Brain pericyte (primary cell): ENCODE measurements around the gene ZNF654.
"Not testable (repeated sequence)": the region's sequence is repeated elsewhere in the genome, so short reads cannot be mapped to it uniquely, and the experiment has no call there.

Experiments
- DNase-seq: peaks from one replicate; pipeline ENCODE4 v3.0.0-alpha.2; 2012; ENCODE audit warnings: low read depth, low spot score

Gene ZNF654

GRCh38 chr3:88137836-88138235, 78.8 kb downstream of the ZNF654 start:
- DNase-seq: no peak

GRCh38 chr3:88141458-88142083, 82.5 kb downstream of the ZNF654 start:
- DNase-seq: no peak

DNA sequence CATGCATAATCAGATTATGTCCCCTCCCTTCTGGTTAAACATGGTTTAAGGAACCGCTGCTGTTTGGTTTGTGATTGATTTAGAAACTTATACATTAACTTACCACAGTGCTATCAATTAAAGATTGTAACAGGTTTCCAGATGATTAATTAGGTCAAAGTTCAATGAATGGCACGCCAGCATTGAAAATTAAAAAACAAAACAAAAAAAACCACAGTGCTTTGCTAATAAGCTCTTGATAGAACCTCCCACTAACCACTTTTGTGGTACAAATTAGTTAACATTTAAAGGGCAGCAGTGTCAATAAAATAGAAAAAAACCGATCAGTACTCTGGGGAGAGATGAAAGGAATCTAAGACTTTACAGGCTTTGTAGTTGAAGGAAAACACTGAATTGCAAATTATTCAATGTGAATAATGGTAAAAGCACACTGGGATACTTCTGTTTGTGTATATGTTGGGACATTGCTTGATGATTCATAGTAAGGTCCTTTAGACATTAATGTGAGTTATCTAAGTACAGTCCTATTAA, 83.1 kb downstream of the ZNF654 start:
- DNase-seq: no peak

DNA sequence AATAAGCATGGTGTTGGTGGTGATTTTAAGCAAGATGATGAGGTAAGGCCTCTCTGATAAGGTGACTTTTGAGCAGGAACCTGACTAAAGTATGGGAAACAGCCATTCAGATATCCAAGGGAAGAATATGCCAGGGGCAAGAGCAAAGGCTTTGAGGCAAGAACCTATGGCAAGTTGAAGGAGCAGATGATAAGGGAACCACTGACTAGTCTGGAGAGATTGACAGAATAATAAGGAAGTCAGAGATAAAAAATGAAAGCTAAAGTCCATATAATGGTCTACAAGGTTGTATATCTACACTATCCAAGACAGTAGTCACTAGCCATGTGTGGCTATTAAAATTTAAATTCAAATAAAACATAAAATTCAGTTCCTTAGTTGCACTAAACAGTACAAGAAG, 88.2 kb downstream of the ZNF654 start:
- no peak for DNase-seq

DNA sequence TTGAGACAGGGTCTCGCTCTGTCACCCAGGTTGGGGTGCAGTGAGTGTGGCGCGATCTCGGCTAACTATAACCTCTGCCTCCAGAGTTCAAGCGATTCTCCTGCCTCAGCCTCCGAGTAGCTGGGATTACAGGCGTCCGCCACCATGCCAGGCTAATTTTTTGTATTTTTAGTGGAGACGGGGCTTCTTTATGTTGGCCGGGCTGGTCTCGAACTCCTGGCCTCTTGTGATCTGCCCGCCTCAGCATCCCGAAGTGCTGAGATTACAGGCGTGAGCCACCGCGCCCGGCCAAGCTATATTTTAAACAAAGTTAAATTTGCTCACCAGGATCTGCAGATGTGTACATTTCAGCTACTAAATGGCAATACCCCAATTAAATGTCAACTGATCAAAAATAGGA, 89.6 kb downstream of the ZNF654 start:
- no peak for DNase-seq

GRCh38 chr3:88149101-88149508, 90.0 kb downstream of the ZNF654 start:
- no peak for DNase-seq

DNA sequence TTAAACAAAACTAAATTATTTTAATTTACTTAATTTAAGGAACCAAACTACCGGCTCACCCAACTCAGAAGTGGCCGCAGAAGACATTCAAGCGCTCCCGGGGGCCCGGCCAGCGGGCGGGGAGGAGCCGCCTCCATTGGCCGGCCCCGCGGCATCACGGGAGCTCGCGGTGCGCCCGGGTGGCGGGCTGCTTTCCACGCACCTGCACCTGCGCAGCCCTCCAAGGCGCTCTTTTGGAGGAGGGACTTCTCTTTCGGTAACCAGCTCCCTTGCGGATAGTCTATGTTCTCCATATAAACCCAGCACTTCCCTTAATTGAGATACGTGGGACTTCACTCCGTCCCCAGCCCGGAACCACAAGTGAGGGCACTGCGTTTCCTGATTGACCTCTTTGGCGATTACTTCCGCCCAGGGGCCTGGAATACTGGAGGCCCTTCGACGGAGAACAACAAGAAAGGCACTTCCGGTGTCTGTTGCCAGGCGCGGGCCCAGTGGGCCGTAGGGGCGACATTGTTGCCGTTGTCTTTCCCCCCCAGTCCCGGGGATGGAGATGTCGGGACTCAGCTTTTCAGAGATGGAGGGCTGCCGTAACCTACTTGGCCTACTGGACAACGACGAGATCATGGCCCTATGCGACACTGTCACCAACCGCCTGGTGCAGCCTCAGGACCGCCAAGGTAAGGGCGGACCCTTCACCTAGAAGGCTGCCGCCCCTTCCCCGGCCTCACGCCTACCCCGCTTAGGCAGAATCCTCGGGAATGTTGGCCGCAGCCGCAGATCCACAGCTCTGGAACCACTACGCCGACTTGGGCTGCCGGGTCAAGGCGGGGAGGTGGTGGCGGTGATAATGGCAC, 90.7 kb downstream of the ZNF654 start, which contains the start of gene C3orf38:
Gene C3orf38 (plus strand): TSS at position 451 of the 854 bp plus-strand sequence. CDS start 94 bp downstream, at position 545.
- DNase-seq: peak; percentile 70

- no peak for DNase-seq
Measured at GRCh38 chr3:88150371-88150770, 91.3 kb downstream of the ZNF654 start.

DNA sequence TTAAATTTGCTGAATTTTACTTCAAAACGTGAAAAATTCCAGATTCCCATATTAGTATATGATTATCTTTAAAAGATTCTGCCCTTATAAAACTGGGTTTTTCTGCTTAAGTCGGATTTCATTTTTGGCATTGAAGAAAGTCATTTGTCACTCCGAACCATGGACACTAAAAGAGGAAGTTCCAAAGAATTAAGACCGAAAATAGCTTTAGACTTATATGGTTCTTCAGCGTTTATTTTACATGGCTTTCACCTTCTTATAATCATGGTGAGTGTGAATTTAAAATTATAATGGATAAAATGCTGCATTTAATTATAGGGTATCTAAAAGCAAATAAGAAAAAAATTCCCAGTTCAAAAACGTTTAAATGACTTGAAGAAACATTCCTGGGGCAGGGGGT, 91.8 kb downstream of the ZNF654 start:
- DNase-seq: no peak

DNA sequence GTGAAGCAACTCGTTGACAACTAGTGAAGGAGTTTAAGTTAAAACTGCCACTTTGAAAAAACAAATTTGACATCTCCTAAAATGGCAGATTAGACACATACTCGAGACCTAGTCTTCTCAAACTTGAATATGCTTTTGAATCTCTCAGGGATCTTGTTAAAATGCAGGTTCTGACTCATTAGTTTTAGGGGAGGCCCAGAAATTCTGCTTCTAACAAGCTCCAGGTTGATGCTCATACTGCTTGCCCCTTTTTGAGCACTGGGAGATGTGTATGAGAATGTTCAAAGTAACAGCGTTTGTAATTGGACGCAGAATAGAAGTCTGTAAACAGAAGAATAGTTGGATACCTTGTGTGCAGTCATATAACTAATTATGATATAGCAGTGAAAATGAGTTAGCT, 92.3 kb downstream of the ZNF654 start:
- DNase-seq: no peak

GRCh38 chr3:88152841-88153240, 93.8 kb downstream of the ZNF654 start:
- no peak for DNase-seq

- no peak for DNase-seq
Measured at GRCh38 chr3:88166419-88166971, 107.4 kb downstream of the ZNF654 start.

DNA sequence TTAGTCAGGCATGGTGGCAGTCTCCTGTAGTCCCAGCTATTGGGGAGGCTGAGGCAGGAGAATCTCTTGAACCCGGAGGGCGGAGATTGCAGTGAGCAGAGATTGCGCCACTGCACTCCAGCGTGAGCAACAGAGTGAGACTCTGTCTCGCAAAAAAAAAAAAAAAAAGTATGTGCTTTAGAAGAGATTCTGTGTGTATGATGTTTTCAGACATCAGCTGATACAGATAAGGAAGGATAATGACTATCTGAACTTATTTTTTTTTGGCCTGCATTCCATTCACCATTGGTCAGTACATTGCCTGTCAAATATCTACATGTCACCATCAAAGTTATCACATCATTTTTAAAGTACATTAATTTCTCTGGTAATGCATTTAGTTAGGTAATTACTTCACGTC, 108.1 kb downstream of the ZNF654 start:
- DNase-seq: no peak

DNA sequence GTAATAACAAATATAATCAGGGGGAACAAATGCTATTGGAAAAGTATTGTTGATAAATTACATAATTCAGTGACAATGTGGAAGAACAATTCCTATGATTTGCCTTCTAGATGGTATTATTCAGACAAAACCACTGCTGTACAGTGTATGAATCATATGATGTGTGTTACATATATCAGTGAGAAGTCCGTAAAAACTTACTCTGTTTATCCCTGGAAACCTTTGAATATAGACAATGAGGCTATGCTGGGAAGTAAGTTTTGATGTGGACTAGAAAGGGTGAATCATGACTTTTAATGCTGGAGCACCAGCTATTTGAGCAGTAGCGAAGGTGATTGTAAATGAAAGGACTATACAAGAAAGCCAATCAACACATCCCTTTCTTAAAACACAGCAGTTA, 108.6 kb downstream of the ZNF654 start:
- no peak for DNase-seq

- no peak for DNase-seq
Measured at GRCh38 chr3:88168171-88168570, 109.1 kb downstream of the ZNF654 start.

GRCh38 chr3:88180398-88180999, 121.4 kb downstream of the ZNF654 start:
- no peak for DNase-seq

DNA sequence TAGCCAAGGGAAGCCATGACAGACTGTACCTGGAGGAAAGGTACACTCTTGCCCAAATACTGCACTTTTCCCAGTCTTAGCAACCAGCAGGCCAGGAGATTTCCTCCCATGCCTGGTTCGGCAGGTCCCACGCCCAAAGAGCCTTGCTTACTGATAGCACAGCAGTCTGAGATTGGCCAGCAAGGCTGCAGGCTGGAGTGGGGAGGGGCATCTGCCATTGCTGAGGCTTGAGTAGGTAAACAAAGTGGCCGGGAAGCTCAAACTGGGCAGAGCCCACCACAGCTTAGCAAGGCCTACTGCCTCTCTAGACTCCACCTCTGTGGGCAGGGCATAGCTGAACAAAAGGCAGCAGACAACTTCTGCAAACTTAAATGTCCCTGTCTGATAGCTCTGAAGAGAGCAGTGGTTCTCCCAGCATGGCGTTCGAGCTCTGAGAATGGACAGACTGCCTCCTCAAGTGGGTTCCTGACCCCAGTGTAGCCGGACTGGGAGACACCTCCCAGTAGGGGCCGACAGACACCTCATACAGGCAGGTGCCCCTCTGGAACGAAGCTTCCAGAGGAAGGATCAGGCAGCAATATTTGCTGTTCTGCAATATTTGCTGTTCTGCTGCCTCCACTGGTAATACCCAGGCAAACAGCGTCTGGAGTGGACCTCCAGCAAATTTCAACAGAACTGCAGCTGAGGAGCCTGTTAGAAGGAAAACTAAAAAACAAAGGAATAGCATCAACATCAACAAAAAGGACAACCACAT, 123.3 kb downstream of the ZNF654 start:
- DNase-seq: not testable (repeated sequence)

GRCh38 chr3:88188436-88188835, 129.4 kb downstream of the ZNF654 start:
- DNase-seq: no peak

DNA sequence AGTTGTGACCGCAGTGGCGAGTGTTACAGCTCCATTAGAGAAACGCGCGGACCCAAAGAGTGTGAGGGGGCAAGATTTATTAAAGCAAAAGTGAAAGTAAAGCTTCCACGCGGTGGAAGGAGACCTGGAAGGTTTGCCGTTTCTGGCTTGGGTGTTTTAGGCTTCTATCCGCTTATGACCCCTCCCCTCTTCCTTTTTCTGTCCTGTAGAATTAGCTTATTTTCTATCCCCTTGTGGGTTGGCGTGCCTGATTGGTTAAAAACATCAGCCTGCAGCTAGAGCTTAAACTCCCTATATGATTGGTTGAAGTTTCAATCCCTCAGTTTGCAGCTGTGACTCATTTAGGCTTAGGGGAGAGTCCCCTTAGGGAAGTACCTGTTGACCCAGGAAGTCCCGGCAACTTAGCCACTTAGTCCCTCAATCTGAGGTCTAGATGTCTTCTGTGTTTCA, 130.3 kb downstream of the ZNF654 start:
- DNase-seq: no peak

DNA sequence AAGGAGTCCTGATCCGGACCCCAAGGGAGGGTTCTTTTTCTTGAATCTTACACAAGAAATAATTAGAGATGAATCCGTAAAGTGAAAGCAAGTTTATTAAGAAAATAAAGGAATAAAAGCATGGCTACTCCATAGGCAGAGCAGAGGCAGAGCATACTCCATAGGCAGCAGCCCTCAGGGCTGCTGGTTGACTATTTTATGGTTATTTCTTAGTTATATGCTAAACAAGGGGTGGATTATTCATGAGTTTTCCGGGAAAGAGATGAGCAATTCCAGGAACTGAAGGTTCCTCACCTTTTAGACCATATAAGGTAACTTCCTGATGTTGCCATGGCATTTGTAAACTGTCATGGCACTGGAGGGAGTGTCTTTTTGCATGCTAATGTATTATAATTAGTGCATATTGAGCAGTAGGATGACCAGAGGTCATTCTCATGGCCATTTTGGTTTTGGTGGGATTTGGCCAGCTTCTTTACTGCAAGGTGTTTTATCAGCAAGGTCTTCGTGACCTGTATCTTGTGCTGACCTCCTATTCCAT, 132.9 kb downstream of the ZNF654 start:
- DNase-seq: no peak

DNA sequence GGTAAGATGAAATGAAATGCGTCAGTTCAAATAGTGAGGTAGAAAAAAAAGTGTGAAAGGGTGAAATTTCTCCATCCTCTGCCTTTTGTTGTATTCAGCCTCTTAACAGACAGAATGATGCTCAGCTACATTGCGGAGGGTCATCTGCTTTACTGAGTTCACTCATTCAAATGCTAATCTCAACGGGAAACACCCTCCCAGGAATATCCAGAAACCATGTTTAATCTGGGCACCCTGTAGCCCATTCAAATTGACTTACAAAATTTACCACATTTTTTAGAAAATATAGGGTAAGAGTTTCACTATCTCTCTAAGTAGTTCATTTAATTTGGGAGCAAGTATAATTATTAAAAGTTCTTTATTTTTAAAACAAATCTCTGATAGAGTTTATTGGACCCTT, 133.6 kb downstream of the ZNF654 start:
- DNase-seq: no peak
